Measurements from ENCODE around the gene IRX4. TPM values are rescaled to one million over a fixed set of nuclear protein-coding genes. Genes with fewer than 3 reads are reported as not detected.

IRX4 gene
- polyA plus RNA-seq: not detected

DNA sequence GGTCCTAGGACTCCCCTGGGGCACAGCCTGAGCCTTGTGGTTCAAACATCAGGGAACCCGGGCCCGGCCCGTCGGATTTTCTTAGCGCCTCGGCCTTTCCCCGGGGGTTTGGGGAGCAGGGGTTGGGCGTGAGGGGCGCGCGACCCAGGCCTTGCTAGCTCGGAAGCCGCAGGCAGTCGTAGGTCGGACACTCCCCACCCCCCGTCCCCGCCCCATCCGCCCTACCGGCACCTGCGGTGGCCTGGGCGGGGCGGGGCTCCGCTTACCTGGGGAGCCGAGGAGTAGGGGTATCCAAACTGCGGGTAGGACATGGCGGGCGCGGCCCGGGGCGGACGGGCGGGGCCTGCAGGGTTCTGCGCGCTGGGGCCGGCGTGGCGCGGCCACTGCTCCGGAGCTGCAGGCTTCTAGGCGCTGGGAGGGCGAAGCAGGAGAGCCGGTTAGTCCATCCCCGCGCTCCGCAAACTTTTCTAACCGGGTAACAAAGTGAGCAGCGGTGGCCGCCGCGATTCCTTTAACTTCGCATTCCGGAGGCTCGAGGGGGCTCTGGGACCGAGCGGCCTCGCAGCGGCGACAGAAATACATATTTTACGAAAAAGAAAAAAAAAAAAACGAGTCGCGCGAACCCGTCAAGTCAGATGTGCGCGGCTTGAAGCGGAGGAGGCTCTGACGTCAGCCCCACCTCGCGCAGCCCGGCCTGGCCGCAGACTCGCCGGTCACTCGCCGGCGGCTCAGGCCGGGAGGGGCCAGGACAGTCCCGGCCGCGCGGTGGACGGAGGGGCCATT is at the start of gene IRX4:
IRX4 (minus strand) TSS at position 589 of the 783 bp plus-strand sequence; CDS start at position 311, 278 bp downstream.
- Mint-ChIP-seq H3K36me3 (no peaks in the 10 kb centered on the region), H3K27me3 (ENCODE audit: low read depth in 3 of 3) (peaks cover 6 to 15% (median 13%) of the 10 kb centered on the region in 3 donors), H3K9me3 (no peaks in the 10 kb centered on the region), H3K27ac (no peak within 1 kb of the TSS), H3K4me1 (no peaks in the 10 kb centered on the region), H3K4me3 (no peak within 1 kb of the TSS)
- no peak for DNase-seq

DNA sequence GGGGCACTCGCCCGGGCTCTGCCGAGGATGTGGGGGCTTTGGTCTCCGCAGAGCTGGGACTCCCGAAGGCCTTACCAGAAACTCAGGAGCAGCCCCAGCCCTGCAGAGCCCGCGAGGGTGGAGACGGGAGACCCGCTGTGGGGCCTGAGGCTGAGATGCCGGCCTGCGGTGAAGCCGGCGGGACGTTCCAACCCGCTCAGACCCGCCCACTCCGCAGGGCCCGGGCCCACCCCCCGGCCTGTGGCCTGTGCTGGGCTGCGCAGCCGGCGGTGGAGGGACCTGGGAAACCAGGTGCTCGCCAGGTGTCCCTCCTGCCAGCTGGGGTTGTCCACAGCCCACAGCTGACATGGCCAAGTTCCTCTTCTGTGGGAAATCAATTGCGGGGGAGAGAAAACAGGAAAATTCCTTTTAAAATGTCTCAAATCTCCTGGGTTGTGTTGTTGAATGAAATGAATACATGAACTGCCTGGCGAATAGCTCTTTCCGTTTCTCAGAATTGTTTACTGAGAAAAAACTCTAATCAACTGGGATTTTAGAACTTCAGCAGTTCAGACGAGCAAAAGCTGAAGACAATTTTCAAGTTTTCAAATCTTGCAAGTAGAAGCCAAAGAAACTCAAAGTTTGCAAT is 49.0 kb upstream of the IRX4 start:
- Mint-ChIP-seq H3K9me3 (no peaks in the 10 kb centered on the region), H3K27ac (no peak overlapping the region), H3K36me3 (no peaks in the 10 kb centered on the region), H3K27me3 (ENCODE audit: low read depth in 3 of 3) (peaks cover 0 to 16% (median 4%) of the 10 kb centered on the region in 3 donors), H3K4me3 (no peak overlapping the region), H3K4me1 (no peaks in the 10 kb centered on the region)
- no peak for DNase-seq

DNA sequence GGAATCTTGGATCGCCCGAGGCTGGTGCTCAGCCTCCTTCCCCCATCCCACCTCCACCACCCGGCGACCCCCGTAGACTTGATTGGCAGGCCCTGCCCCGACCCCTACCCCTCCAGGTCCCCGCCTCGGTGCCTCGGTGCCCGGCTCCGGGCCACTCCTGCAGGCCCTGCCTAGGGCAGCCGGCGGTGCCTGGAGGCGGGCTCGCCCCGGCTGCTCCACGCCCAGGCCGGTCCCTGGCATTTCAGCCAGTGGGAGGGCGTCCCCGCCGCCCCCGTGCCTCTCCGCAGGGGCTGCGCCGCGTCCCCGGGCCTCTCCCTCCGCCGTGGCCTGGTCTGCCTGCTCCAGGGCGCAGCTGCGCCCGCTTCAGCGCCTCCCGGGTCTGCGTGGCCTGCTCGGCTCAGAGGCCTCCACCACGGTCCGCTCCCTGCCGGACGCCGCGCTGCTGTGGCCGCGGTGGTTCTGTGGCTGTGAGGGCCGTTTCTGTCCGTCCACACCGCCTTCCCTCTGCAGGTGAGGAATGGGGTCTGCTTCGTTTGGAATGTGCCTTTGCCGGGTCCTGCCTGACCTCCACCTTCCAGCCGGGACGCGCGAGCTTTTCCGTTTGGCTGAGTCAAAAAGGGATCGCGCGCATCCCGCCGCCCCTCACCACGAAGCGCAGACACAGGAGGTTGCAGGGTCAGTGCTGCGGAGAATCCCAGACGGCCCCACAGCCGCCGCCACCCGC is 48.3 kb upstream of the IRX4 start:
- Mint-ChIP-seq H3K27me3 (ENCODE audit: low read depth in 3 of 3) (peaks cover 0 to 13% (median 4%) of the 10 kb centered on the region in 3 donors), H3K9me3 (no peaks in the 10 kb centered on the region), H3K4me1 (no peaks in the 10 kb centered on the region), H3K36me3 (no peaks in the 10 kb centered on the region), H3K4me3 (no peak overlapping the region), H3K27ac (no peak overlapping the region)
- DNase-seq: no peak

DNA sequence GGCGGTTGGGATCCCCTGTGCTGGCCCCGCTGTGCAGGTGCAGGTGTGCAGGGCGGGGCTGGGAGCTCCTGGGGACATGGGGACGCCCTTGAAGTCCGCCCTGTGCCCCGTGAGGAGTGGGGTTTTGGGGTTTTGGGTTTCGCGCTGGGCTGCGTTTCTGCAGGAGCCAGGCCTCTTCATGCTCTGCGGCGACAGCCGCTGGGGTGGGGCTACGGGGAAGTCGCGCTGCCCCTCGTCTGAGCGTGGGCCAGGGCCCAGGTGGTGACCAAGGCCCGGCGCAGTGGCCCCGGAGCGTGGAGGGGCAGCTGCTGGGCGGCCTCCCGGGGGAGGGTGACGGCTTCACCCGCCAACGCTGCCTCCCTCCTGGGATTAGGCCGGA is 47.8 kb upstream of the IRX4 start:
- no peaks in the 10 kb centered on the region for H3K36me3 Mint-ChIP-seq
- H3K27me3 Mint-ChIP-seq (ENCODE audit: low read depth in 3 of 3): peaks cover 0 to 13% (median 3%) of the 10 kb centered on the region in 3 donors
- DNase-seq: no peak
- no peaks in the 10 kb centered on the region for H3K9me3 Mint-ChIP-seq
- no peaks in the 10 kb centered on the region for H3K4me1 Mint-ChIP-seq
- no peak overlapping the region for H3K4me3 Mint-ChIP-seq
- no peak overlapping the region for H3K27ac Mint-ChIP-seq

DNA sequence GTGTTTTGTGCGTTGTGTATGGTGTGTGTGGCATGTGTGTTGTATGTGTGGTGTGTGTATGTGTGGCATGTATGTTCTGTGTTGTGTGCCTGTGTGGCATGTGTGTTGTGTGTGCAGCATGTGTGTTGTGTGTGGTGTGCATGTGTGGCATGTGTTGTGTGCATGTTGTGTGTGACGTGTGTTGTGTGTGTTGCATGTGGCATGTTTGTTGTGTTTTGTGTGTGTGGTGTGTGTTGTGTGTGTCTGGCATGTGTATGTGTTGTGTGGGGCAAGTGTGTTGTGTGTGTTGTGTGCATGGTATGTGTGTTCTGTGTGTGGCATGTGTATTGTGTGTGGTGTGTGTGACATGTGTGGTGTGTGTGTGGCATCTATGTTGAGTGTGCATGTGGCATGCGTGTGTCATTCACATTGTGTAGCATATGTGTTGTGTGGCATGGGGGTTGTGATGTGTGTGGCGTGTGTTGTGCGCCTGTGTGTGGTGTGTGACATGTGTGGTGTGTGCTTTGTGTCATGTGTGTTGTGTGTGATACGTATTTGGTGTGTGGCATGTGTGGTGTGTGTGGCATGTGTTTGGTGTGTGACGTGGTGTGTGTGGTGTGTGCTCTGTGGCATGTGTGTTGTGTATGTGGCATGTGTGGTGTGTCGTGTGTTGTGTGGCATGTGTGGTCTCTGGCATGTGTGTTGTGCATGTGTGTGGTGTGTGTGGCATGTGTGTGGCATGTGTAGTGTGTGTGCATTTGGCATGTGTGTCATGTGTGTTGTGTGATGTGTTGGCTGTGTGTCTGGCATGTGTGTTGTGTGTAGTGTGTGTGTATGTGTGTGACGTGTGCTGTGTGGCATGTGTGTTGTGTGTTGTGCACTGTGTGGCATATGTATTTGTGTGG is 46.6 kb upstream of the IRX4 start:
- Mint-ChIP-seq H3K27me3 (ENCODE audit: low read depth in 3 of 3) (peaks cover 0 to 13% (median 2%) of the 10 kb centered on the region in 3 donors), H3K4me3 (no peak overlapping the region), H3K36me3 (no peaks in the 10 kb centered on the region), H3K27ac (no peak overlapping the region), H3K4me1 (no peaks in the 10 kb centered on the region), H3K9me3 (no peaks in the 10 kb centered on the region)
- no peak for DNase-seq

DNA sequence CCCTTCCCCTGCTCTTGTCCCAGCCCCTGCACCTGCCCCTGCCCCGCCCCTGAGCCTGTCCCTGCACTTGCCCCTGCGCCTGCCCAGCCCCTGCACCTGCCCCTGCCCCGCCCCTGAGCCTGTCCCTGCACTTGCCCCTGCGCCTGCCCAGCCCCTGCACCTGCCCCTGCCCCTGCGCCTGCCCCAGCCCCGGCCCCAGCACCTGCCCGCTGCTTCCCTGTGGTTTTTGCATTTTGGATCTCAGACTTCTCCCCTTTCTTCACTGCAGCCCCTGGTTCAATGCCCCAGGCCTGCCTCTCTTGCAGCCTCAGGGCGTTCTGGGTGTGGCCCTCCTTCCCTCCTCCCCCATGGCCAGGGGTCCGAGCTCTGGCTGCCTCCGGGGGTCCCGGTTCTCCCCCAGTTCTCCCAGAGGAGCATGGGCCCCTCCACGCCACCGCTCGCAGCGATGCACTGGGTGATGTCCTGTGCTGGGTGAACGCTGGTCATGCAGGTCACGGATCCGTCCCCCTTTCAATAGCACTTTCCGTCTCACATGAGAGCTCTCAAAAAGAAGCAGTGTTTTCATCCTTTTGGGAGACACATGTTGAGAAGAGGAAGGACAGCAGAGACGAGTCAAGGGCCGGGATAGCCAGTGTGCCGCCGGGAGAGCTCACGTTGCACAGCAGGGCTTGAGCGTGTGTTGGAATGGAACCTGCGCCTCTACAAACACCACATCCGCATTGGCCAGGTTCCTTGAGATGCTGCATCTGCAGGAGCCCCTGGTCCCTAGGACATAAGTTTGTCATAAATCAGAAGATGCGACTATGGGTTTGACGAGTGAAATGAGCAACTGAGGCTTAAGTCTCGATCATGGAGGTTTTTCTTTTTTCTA is 44.0 kb upstream of the IRX4 start:
- no peak overlapping the region for H3K27ac Mint-ChIP-seq

DNA sequence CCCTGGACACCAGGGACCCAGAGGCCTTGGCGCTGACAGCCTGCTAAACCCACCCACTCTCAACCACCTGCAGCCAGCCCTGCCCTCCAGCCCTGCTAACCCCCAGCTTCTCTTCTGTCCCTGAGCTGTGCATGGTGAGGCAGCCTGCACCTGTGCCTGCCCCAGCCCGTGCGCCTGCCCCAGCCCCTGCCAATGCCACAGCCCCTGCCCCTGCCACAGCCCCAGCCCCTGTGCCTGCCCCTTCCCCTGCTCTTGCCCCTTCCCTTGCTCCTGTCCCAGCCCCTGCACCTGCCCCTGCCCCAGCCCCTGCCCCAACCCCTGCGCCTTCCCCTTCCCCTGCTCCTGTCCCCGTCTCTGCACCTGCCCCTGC is 43.3 kb upstream of the IRX4 start:
- H3K4me3 Mint-ChIP-seq: no peak overlapping the region
- no peaks in the 10 kb centered on the region for H3K9me3 Mint-ChIP-seq
- H3K27me3 Mint-ChIP-seq (ENCODE audit: low read depth in 3 of 3): peaks cover 0 to 2% (median 0%) of the 10 kb centered on the region in 3 donors
- no peak for DNase-seq
- no peaks in the 10 kb centered on the region for H3K36me3 Mint-ChIP-seq
- no peak overlapping the region for H3K27ac Mint-ChIP-seq
- H3K4me1 Mint-ChIP-seq: no peaks in the 10 kb centered on the region

More for the DNA sequence above, 44.0 kb upstream of the IRX4 start:
- no peak for DNase-seq
- H3K9me3 Mint-ChIP-seq: no peaks in the 10 kb centered on the region
- H3K27me3 Mint-ChIP-seq (ENCODE audit: low read depth in 3 of 3): peaks cover 0 to 4% (median 0%) of the 10 kb centered on the region in 3 donors
- no peaks in the 10 kb centered on the region for H3K4me1 Mint-ChIP-seq
- no peaks in the 10 kb centered on the region for H3K36me3 Mint-ChIP-seq
- H3K4me3 Mint-ChIP-seq: no peak overlapping the region

DNA sequence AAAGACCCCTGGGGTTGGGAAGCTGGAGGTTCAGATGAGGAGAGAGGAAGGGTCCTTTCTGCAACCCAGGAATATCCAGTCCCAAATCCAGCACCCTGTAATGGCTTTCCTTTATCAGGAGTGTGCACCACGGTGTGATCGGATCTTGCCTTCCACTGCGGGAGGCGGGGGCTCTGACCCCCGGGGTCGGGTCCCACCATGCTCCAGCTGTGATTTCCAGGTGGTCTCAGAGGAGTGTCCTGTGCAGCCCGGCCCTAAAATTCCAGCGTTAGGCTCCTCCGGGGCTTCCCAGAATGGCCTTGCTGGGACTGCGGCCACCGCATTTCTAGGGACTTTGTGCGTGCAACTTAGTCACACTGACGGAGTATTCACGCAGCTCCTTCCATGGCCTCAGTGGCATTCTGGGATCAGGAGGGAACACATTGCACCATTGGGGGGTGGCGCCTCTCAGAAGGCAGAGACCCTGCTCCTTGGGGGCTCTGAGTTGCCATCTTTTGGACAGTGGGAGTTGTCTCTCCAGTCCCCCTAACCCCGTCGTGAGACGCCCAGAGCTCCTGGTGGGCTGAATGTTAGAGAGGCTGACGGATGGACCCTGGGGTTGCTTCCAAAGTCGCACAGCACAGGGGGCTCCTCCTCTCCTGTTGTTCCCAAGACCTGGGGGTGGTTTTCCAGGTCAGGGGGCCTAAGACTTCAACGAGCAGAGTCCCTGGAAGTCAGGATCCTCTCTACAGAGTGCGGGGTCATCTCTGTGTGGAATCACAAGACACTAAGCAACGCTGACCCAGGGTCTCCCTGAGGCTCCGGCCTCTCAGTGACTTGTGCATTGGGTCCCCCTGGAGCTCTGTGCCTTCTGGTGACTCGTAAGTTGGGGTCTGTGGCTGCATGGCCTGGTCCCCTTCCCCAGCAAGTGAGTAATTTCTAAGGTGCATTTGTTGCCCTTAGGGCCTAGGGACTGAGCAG is 42.7 kb upstream of the IRX4 start:
- H3K27ac Mint-ChIP-seq: no peak overlapping the region
- H3K36me3 Mint-ChIP-seq: no peaks in the 10 kb centered on the region
- peaks cover 0 to 2% (median 0%) of the 10 kb centered on the region in 3 donors for H3K27me3 Mint-ChIP-seq (ENCODE audit: low read depth in 3 of 3)
- no peaks in the 10 kb centered on the region for H3K9me3 Mint-ChIP-seq
- H3K4me1 Mint-ChIP-seq: no peaks in the 10 kb centered on the region
- H3K4me3 Mint-ChIP-seq: no peak overlapping the region
- DNase-seq: no peak

DNA sequence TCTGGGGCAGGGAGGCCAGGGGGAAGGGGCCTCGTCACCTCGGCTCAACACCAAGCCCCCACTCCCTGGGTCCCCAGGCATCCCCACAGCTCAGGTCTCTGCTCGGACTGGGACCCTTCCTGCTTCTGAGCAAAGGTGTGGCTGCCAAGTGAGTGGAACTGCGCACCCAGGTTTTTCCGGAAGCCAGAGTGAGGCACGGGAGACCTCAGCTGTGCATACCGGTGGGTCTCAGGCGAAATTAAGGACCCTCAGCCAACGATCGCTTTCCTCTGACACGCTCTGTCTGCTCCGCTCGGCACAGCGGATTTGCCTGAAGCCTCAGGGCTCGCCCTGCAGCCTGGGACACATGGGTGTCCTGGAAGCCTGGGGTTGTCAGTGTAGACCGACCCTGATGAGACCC is 41.0 kb upstream of the IRX4 start:
- no peak for DNase-seq
- Mint-ChIP-seq H3K36me3 (no peaks in the 10 kb centered on the region), H3K9me3 (no peaks in the 10 kb centered on the region)

DNA sequence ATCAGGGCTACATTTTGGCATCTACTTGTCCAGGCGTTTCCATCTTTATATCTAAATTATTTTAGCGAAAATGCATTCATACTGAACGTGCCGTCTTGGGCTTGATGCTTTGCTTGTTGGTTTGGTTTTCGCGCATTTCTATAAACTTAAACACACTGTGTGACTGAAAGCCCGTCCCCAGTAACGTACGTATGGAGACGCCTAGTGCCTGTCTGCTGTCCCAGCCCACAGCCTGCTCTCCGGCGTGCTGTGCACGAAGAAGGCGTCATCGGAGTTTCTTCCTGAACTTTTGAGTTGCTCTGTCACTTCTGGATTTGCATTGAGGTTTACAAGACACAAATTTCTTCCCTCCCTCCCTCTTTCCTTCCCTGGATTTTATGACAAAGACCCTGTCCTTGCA is 40.6 kb upstream of the IRX4 start:
- H3K4me1 Mint-ChIP-seq: no peaks in the 10 kb centered on the region
- DNase-seq: no peak
- peaks cover 0 to 4% (median 2%) of the 10 kb centered on the region in 3 donors for H3K27me3 Mint-ChIP-seq (ENCODE audit: low read depth in 3 of 3)
- H3K4me3 Mint-ChIP-seq: no peak overlapping the region
- H3K9me3 Mint-ChIP-seq: no peaks in the 10 kb centered on the region
- H3K27ac Mint-ChIP-seq: no peak overlapping the region
- no peaks in the 10 kb centered on the region for H3K36me3 Mint-ChIP-seq

More for the DNA sequence above, 41.0 kb upstream of the IRX4 start:
- peaks cover 0 to 4% (median 2%) of the 10 kb centered on the region in 3 donors for H3K27me3 Mint-ChIP-seq (ENCODE audit: low read depth in 3 of 3)
- no peaks in the 10 kb centered on the region for H3K4me1 Mint-ChIP-seq
- H3K27ac Mint-ChIP-seq: no peak overlapping the region
- H3K4me3 Mint-ChIP-seq: no peak overlapping the region

DNA sequence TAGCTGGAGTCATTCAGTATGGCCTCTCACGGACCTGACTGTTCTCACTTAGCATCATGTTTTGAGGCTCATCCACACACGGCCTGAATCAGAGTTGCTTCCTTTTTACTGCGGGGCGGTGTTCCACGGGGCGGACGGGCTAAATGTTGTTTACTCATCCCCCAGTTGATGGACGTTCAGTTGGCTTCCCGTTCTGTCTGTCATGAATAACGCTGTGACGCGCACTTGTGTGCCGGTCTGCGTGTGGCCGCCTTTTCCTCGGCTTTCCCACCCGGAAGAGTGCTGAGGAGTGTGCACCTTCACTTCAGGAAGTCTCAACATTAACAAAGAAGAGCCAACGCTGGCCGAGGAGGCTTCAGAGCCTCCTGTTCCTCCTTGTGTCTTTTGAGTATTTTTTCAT is 39.0 kb upstream of the IRX4 start:
- Mint-ChIP-seq H3K36me3 (no peaks in the 10 kb centered on the region), H3K27ac (peak overlapping the region in 1 of 6 donors; percentile 36), H3K27me3 (ENCODE audit: low read depth in 3 of 3) (peaks cover 0 to 4% (median 2%) of the 10 kb centered on the region in 3 donors), H3K9me3 (peaks cover 0 to 1% (median 0%) of the 10 kb centered on the region in 6 donors), H3K4me3 (no peak overlapping the region), H3K4me1 (no peaks in the 10 kb centered on the region)
- no peak for DNase-seq

DNA sequence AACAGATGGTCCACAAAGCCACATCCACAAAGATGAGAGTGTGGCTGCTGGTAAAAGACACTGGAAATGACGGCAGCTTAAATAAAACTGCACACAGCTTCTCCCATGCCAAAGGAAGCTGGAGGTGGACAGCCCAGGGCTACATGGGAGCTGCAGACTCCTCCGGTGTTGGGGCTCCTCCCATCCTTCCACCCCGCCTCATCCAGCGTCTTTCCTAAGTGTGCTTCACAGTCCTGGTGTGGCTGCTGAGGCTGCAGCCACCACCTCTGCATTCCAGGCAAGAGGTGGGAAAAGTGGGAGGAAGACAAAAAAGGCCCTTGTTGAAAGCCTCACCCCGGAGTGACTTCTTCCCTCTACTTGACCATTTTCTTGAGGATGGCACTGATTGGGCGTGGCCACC is 37.0 kb upstream of the IRX4 start:
- H3K4me1 Mint-ChIP-seq: no peaks in the 10 kb centered on the region
- no peak for DNase-seq
- H3K4me3 Mint-ChIP-seq: no peak overlapping the region
- peaks cover 0 to 4% (median 2%) of the 10 kb centered on the region in 3 donors for H3K27me3 Mint-ChIP-seq (ENCODE audit: low read depth in 3 of 3)
- H3K9me3 Mint-ChIP-seq: peaks cover 0 to 1% (median 0%) of the 10 kb centered on the region in 6 donors
- no peaks in the 10 kb centered on the region for H3K36me3 Mint-ChIP-seq
- H3K27ac Mint-ChIP-seq: no peak overlapping the region

Data from immature natural killer cell (primary cell).